ENCODE data around the gene TM9SF1. TPM values are rescaled to one million over a fixed set of nuclear protein-coding genes. Genes with fewer than 3 reads are reported as not detected.
A peak's percentile ranks its signal among the peaks of the same experiment; 100 is the strongest.

Gene TM9SF1
- total and polyA plus RNA-seq, 2 of the 13 experiments (the other 11 are each of a cell fraction or from before 2014, with no cell fraction given): 83.2 to 110 TPM

DNA sequence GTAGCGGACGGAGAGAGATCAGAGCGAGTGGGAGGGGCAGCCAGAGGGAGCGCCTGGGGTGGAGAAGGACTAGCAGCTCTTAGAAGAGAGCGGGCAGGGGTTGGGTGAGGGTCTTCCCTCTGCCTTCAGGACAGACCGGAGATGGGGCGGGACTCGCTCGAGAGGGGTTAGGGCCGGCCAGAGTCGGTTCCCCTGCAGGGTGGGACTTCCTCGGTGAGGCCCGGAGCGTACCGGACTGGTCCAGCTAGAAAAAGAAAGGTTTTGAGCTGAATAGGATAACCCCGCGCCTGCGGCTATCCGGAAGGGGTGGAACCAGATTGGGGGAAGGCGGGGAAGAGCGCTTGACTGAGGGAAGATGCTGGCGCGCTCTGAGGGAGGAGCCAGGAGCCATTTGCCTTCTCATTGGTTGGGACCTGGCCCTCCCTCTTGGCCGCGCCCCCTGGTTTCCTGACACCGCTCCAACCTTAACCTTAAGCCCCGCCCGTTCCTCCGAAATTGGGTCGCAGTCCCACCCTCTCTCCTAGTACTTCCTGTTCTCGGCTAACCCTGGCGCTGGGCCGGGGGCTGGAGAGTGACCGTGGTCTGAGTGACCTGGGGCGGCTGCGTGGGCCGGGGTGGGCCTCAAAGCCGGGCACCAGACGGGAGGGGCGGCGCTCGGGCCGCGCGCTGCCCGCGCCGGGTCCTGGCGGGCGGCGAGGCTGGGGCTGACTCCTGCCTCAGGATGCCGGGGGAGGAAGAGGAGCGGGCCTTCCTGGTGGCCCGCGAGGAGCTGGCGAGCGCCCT lies 48.1 kb downstream of the TM9SF1 start, which contains the start of gene RNF31 (continued):
- TF ChIP-seq, protein P1, sequence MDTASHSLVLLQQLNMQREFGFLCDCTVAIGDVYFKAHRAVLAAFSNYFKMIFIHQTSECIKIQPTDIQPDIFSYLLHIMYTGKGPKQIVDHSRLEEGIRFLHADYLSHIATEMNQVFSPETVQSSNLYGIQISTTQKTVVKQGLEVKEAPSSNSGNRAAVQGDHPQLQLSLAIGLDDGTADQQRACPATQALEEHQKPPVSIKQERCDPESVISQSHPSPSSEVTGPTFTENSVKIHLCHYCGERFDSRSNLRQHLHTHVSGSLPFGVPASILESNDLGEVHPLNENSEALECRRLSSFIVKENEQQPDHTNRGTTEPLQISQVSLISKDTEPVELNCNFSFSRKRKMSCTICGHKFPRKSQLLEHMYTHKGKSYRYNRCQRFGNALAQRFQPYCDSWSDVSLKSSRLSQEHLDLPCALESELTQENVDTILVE (CRISPR knock-in tag; IDR thresholded peaks at IDR 0.05): no peak
- 0 out of 2 replicates have a peak, but pooled peaks have one; percentile 11 for TF ChIP-seq NR3C1 (CRISPR knock-in tag; IDR thresholded peaks at IDR 0.05)
- TF ChIP-seq ARNT2 (CRISPR knock-in tag; IDR thresholded peaks at IDR 0.05; ENCODE audit: low read depth): peak; percentile 31; the same call in 1 of the 2 replicates
- TF ChIP-seq, protein P2, sequence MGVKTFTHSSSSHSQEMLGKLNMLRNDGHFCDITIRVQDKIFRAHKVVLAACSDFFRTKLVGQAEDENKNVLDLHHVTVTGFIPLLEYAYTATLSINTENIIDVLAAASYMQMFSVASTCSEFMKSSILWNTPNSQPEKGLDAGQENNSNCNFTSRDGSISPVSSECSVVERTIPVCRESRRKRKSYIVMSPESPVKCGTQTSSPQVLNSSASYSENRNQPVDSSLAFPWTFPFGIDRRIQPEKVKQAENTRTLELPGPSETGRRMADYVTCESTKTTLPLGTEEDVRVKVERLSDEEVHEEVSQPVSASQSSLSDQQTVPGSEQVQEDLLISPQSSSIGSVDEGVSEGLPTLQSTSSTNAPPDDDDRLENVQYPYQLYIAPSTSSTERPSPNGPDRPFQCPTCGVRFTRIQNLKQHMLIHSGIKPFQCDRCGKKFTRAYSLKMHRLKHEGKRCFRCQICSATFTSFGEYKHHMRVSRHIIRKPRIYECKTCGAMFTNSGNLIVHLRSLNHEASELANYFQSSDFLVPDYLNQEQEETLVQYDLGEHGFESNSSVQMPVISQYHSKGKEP (CRISPR knock-in tag; IDR thresholded peaks at IDR 0.05): peak; percentile 71; the same call in 1 of the 2 replicates
- peak; percentile 7 for TF ChIP-seq SOX5 (CRISPR knock-in tag; IDR thresholded peaks at IDR 0.05; ENCODE audit: borderline replicate concordance)
- peak; percentile 78; the same call in 1 of the 2 replicates for TF ChIP-seq ZFP41 (CRISPR knock-in tag; IDR thresholded peaks at IDR 0.05; ENCODE audit: borderline replicate concordance)
- peak; percentile 76 for TF ChIP-seq ZNF687 (CRISPR knock-in tag; IDR thresholded peaks at IDR 0.05)
- TF ChIP-seq CBX1 (IDR thresholded peaks at IDR 0.05; ENCODE audit: low read depth): peak; percentile 15
- TF ChIP-seq, protein P3, sequence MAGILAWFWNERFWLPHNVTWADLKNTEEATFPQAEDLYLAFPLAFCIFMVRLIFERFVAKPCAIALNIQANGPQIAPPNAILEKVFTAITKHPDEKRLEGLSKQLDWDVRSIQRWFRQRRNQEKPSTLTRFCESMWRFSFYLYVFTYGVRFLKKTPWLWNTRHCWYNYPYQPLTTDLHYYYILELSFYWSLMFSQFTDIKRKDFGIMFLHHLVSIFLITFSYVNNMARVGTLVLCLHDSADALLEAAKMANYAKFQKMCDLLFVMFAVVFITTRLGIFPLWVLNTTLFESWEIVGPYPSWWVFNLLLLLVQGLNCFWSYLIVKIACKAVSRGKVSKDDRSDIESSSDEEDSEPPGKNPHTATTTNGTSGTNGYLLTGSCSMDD (CRISPR knock-in tag; IDR thresholded peaks at IDR 0.05): peak; percentile 22; the same call in 1 of the 2 replicates
- peak; percentile 77; the same call in 1 of the 2 replicates for TF ChIP-seq IRF9 (CRISPR knock-in tag; IDR thresholded peaks at IDR 0.05; ENCODE audit: borderline replicate concordance)
- TF ChIP-seq NFE2L1 (CRISPR knock-in tag; IDR thresholded peaks at IDR 0.05; ENCODE audit: borderline replicate concordance): no peak; the same call in 1 of the 2 replicates
- peak; percentile 87 for TF ChIP-seq NFYC (CRISPR knock-in tag; IDR thresholded peaks at IDR 0.05)
- TF ChIP-seq REXO4 (CRISPR knock-in tag; IDR thresholded peaks at IDR 0.05; ENCODE audit: borderline replicate concordance): peak; percentile 87; the same call in 1 of the 2 replicates
- TF ChIP-seq, protein P4, sequence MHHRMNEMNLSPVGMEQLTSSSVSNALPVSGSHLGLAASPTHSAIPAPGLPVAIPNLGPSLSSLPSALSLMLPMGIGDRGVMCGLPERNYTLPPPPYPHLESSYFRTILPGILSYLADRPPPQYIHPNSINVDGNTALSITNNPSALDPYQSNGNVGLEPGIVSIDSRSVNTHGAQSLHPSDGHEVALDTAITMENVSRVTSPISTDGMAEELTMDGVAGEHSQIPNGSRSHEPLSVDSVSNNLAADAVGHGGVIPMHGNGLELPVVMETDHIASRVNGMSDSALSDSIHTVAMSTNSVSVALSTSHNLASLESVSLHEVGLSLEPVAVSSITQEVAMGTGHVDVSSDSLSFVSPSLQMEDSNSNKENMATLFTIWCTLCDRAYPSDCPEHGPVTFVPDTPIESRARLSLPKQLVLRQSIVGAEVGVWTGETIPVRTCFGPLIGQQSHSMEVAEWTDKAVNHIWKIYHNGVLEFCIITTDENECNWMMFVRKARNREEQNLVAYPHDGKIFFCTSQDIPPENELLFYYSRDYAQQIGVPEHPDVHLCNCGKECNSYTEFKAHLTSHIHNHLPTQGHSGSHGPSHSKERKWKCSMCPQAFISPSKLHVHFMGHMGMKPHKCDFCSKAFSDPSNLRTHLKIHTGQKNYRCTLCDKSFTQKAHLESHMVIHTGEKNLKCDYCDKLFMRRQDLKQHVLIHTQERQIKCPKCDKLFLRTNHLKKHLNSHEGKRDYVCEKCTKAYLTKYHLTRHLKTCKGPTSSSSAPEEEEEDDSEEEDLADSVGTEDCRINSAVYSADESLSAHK (CRISPR knock-in tag; IDR thresholded peaks at IDR 0.05; ENCODE audit: borderline replicate concordance): no peak; the same call in 1 of the 2 replicates
- peak; percentile 55; the same call in 1 of the 2 replicates for TF ChIP-seq RFXAP (CRISPR knock-in tag; IDR thresholded peaks at IDR 0.05; ENCODE audit: borderline replicate concordance)
- peak; percentile 91; the same call in 1 of the 2 replicates for TF ChIP-seq CHD4 (IDR thresholded peaks at IDR 0.05; ENCODE audit: borderline replicate concordance, low read length)
